ENCODE data around the gene ABCC1.
"Not testable (repeated sequence)": the region's sequence is repeated elsewhere in the genome, so short reads cannot be mapped to it uniquely, and the experiment has no call there.

Gene ABCC1

DNA sequence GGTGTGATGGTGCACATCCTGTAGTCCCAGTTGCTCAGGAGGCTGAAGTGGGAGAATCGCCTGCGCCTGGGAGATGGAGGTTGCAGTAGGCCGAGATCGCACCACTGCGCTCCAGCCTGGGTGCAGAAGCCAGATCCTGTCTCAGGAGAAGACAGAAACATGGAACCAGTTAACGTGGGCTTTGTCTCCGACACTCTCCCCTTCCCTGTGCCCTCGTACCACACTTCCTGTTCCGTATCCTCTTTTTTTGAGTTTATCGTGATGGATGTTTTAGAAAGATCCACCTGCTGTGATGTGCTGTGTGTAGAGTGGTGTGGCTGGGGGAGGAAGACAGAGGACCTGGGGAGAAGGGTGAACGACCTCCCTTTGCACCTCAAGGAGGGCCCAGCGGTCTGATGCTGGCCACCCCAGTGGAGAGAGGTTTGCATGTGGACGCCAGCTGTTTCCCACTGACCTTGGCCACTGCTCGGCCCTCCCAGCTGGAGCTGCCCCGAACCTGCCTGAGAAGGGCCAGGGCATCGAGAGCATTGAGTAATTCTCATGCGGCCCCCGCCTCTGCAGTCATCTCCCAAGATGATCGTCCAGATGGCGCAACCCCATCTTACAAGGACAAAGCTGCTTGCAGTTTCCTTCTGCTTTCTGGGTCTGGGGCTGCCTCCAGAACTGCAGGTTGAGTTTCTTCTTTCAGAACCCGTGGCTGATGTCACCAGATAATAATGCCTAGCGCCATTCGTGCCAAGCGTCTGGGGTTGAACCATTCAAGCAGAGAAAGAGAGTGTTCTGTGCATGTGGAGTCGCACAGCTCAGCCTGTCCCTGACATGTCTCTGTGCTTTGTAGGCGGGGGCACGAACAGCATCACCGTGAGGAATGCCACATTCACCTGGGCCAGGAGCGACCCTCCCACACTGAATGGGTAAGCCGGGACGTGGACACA, 126.3 kb downstream of the ABCC1 start:
- no peak for DNase-seq (ENCODE audit: low read depth in 2 of 2, low spot score in 1 of 2)

- no peak for DNase-seq (ENCODE audit: low read depth in 2 of 2, low spot score in 1 of 2)
Observed at GRCh38 chr16:16076423-16076813, 127.0 kb downstream of the ABCC1 start.

DNA sequence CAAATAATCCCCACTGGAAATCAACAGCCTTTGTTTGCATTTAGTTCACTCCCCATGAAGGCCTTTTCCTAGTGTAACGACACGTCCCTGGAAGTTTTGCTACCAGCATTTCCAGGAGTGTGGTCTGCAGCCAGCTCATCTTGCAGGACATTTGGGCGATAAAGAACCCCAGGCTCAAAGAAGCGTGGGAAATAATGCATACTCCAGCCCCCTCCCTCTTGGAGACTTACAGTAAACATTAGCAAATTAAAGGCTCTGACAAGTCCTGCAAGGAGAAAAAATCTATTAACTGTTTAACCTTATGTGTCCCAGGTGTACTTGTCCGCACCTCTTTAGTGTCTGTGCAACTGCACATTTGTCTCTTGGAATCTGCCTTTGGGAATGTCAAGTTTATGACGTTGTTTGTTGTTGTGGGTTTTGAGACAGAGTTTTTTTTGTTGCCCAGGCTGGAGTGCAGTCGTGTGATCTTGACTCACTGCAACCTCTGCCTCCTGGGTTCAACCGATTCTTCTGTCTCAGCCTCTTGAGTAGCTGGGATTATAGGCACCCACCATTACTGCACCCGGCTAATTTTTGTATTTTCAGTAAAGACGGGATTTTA, 131.1 kb downstream of the ABCC1 start:
- no peak for DNase-seq (ENCODE audit: low read depth in 2 of 2, low spot score in 1 of 2)

DNA sequence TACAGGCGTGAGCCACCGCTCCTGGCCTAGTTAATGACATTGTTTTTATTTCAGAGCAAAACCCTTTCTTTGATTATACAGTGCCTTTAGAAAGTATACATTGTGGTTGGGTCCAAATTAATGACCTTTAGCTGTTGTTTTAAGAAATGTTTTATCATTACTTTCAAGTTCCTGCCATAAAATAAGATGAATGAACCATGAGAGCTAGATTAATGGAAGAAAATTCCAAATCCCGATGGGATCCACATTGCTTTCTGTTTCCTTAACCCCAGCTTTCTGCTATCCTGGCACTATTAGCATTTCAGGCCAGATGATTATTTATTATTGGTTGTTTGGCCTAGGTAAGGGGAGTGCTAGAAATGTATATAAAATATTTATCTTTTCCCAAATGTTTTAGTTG, 131.7 kb downstream of the ABCC1 start:
- DNase-seq (ENCODE audit: low read depth in 2 of 2, low spot score in 1 of 2): no peak

DNA sequence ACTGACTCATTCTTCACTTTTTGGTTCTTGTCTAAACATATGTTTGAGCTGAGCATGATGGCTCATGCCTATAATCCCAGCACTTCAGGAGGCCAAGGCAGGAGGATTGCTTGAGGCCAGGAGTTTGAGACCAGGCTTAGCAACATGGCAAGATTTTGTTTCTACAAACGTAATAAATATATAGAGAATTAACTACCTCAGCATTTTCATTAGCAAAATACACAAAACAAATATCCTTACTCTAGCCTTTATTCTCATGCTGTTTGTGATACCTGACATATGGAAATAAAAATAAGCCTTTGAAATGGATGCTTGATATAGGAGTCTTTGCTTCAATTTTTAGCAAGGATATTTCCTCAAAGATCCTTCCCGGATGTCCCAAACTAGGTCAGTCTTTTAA, 132.8 kb downstream of the ABCC1 start:
- no peak for DNase-seq (ENCODE audit: low read depth in 2 of 2, low spot score in 1 of 2)

DNA sequence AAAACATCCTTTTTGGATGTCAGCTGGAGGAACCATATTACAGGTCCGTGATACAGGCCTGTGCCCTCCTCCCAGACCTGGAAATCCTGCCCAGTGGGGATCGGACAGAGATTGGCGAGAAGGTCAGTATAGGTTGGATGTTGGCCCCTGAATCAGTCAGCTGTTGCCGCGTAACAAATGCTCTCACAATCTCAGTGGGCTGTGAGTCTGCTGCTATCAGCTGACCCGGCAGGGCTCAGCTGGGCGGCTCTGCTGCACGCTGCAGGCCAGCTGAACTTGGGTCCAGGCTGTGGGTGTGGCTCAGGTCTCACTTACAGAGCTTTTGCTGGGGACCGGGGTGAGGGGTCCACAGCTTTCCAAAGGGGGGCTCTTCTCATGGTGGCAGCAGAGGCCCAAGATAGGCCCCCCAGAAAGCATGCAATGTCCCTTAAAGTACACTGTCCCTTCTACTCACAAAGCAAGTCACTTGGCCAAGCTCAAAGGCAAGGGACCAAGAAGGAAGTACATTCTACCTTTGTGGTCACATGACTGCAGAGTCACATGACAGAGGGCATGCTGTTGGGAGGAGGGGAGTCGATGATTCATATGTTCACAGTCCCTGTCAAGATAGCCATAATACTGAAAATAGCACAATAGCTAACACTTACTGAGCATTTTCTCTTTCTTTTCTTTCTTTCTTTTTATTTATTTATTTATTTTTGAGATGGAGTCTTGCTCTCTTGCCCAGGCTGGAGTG, 134.2 kb downstream of the ABCC1 start:
- no peak for DNase-seq (ENCODE audit: low read depth in 2 of 2, low spot score in 1 of 2)

GRCh38 chr16:16084874-16085273, 135.5 kb downstream of the ABCC1 start:
- DNase-seq (ENCODE audit: low read depth in 2 of 2, low spot score in 1 of 2): no peak

- no peak for DNase-seq (ENCODE audit: low read depth in 2 of 2, low spot score in 1 of 2)
Observed at GRCh38 chr16:16086653-16087446, 137.4 kb downstream of the ABCC1 start.

DNA sequence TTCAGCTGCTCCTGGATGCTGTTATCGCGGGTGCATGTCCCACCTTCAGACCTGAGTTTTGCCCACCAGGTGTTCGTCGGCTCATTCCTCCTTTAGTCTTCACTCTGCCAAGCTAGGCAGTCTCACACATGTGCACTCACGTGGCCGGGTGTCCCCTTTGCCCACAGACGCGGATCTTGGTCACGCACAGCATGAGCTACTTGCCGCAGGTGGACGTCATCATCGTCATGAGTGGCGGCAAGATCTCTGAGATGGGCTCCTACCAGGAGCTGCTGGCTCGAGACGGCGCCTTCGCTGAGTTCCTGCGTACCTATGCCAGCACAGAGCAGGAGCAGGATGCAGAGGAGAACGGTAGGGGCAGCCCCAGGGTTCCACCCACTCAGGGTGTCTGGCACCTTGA, 140.8 kb downstream of the ABCC1 start:
- DNase-seq (ENCODE audit: low read depth in 2 of 2, low spot score in 1 of 2): no peak

- no peak for DNase-seq (ENCODE audit: low read depth in 2 of 2, low spot score in 1 of 2)
Observed at GRCh38 chr16:16092925-16093627, 143.7 kb downstream of the ABCC1 start.

DNA sequence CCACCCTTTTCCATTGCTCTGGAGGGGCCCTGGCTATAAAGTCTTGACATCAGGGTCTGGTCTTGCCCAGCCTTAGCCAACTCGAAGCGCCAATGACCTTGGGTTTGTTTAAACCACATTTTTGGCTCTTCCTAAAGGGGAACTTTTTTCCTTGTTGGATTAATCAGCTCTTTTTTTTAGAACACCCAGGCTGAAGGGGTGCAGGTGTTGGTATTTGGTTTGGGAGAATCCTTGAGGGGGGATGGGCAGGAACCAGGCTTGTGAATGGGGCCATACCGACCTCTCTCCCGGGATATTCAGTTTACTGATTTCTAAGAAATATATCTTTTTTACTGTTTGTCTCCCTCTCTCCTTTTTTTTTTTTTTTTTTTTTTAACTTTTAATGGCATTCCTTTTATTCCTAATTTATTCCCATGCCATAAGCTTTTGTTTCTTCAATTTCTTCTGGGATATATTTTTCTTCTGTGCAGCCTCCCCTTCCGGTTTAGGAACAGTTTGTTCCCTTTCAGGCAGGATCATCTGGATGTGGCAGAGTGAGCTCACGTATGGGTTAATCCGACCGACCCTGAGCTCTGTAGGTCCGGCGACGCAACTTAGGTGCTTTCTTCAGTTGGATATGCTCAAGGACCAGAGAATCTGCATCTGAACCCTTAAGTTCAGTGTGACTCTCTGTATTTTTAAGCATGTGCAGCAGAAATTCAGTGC, 144.4 kb downstream of the ABCC1 start:
- no peak for DNase-seq (ENCODE audit: low read depth in 2 of 2, low spot score in 1 of 2)

DNA sequence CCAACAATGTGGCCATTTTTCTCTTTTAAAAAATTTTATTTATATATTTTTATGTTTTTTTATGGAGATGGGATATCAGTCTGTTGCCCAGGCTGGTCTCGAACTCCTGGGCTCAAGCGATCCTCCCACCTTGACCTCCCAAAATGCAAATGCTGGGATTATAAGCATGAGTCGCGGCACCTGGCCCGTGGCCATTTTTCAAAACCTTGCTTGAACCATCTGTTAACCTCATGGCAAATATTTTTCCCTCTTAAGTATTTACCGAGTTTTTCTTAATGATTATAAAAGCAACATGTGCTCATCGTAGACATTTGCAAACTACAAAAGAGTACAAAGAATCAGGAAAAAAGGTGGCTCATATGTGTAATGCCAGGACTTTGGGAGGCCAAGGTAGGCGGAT, 146.2 kb downstream of the ABCC1 start:
- no peak for DNase-seq (ENCODE audit: low read depth in 2 of 2, low spot score in 1 of 2)

DNA sequence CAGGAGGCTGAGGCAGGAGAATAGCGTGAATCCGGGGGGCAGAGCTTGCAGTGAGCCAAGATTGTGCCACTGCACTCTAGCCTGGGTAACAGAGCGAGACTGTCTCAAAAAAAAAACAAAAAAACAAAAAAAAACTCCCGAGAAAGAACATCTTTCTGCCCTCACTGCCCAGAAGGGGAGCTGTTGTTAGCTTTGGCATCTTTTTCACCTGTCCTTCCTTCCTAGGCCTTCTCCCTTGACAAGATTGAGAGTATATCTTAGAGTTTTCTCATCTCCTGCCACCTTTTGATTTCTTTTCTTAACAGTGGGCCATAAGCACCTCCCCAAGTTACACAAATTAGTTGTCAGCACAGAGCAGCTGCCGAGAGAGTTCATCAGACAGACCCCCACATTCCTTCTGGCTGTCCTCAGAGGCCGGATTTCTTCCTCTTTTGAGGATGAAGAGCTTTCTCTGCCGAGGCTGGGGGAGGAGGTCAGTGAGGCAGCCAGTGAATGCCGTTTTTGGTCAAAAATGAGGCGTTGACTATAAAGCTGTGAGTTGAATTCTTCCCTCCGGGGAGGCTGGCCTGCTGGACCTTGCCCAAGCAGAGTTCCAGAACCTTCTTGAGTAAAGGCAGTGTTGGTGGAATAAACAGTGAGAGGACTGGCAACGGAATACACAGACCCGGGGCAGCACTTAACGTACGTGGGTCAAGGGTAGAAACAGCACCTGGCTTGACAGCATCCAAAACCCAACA, 146.9 kb downstream of the ABCC1 start:
- no peak for DNase-seq (ENCODE audit: low read depth in 2 of 2, low spot score in 1 of 2)

GRCh38 chr16:16096858-16097213, 147.4 kb downstream of the ABCC1 start:
- DNase-seq (ENCODE audit: low read depth in 2 of 2, low spot score in 1 of 2): no peak

GRCh38 chr16:16099320-16099719, 149.9 kb downstream of the ABCC1 start:
- no peak for DNase-seq (ENCODE audit: low read depth in 2 of 2, low spot score in 1 of 2)

DNA sequence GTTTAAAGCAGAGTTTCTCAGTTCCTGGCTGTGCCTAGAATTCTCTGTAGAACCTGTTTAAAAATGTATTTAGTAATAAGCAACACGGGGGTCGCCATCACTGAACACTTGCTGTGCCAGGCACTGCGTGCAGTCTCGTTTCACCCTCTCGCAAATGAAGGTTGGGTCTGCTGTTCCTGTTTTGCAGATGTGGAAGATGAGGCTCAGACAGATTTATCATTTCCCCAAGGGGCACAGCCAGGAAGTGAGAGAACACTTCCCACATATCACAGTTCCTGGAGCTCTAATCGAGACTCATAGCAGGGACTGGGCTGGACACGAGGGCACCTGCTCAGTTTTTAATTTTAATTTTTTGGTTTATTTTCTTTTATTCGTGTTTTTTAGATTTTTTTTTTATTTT, 151.2 kb downstream of the ABCC1 start:
- no peak for DNase-seq (ENCODE audit: low read depth in 2 of 2, low spot score in 1 of 2)

DNA sequence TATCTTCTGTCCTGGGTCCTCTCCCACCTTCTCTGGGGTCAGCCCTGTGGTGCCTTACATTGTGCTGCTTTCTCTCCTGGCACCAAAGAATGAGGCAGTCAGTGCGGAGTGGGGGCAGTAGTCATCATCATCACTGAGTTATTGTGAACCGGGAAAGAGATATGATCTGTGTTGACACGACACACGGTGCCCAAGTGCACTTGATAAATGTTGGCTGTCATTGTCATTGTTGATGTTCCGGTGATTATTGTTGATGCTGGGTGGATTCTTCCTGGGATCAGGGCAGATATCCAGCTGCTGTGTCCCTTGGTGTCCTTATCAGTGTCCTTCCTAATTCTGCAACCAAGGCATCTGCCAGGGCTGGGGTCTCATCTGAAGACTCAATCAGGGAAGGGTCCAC, 152.2 kb downstream of the ABCC1 start:
- no peak for DNase-seq (ENCODE audit: low read depth in 2 of 2, low spot score in 1 of 2)

DNA sequence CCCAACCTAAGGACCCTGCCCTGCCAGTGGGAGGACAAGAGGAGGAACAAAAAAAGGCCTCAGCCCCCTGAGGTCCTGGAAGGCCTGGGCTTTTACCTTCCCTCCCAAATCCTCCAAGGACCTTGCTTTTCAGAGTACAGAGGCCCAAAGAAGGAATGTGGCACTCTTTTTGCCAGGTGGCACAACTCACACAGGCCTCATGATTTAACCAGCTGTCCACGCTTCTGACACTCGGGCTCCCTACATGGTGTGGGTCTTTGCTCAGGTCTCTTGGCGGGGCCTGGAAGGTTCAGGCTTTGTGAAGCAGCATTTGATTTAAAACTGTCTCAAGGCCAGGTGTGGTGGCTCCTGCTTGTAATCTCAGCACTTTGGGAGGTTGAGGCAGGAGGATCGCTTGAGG, 153.3 kb downstream of the ABCC1 start:
- no peak for DNase-seq (ENCODE audit: low read depth in 2 of 2, low spot score in 1 of 2)

DNA sequence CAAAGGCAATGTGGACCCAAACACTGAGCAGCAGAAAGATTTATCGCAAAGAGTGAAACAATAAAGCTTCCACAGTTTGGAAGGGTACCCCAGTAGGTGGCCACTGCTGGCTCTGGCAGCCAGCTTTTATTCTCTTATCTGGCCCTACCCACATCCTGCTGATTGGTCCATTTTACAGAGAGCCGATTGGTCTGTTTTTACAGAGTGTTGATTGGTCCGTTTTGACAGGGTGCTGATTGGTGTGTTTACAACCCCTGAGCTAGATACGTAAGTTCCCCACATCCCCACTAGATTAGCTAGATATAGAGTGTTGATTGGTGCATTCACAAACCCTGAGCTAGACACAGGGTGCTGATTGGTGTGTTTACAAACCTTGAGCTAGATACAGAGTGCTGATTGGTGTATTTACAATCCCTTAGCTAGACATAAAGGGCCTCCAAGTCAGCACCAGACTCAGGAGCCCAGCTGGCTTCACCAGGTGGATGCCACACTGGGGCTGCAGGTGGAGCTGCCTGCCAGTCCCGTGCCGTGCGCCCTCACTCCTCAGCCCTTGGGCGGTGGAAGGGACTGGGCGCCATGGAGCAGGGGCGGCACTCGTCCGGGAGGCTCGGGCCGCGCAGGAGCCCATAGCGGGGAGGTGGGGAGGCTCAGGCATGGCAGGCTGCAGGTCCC, 154.9 kb downstream of the ABCC1 start:
- DNase-seq (ENCODE audit: low read depth in 2 of 2, low spot score in 1 of 2): not testable (repeated sequence)
